ENCODE data around the gene STUB1.

Gene STUB1

GRCh38 chr16:679814-680624 is at the start of gene STUB1:
Gene STUB1, plus strand, starts transcription at chr16:680410. Its CDS starts 116 bp downstream, at chr16:680526.
- peak; percentile 94 for DNase-seq

GRCh38 chr16:630815-631405 is 49.3 kb upstream of the STUB1 start, which contains the start of gene WFIKKN1:
Gene WFIKKN1, plus strand, starts transcription at chr16:630985. Its CDS starts 269 bp downstream, at chr16:631254.
- DNase-seq = no peak

- DNase-seq = no peak
Observed at GRCh38 chr16:631808-632358, 48.3 kb upstream of the STUB1 start.

- DNase-seq = no peak
Observed at GRCh38 chr16:632486-633335, 47.5 kb upstream of the STUB1 start.

GRCh38 chr16:633336-634050 is 46.7 kb upstream of the STUB1 start:
- DNase-seq = no peak

GRCh38 chr16:634051-634670 is 46.0 kb upstream of the STUB1 start:
- DNase-seq = no peak

- DNase-seq = no peak
Observed at GRCh38 chr16:634996-635395, 45.2 kb upstream of the STUB1 start.

GRCh38 chr16:635573-636205 is 44.5 kb upstream of the STUB1 start:
- no peak for DNase-seq

- DNase-seq = peak; percentile 96
Observed at GRCh38 chr16:636206-637080, 43.8 kb upstream of the STUB1 start, which contains the start of gene METTL26. Gene METTL26, minus strand, starts transcription at chr16:636305. Its CDS starts 15 bp downstream, at chr16:636290.

GRCh38 chr16:637081-638018 is 42.9 kb upstream of the STUB1 start:
- DNase-seq = no peak

GRCh38 chr16:638034-638543 is 42.1 kb upstream of the STUB1 start:
- DNase-seq = no peak

GRCh38 chr16:638836-639235 is 41.4 kb upstream of the STUB1 start:
- no peak for DNase-seq

GRCh38 chr16:640614-641013 is 39.6 kb upstream of the STUB1 start:
- no peak for DNase-seq

GRCh38 chr16:641326-642188 is 38.7 kb upstream of the STUB1 start, which contains the start of gene MCRIP2:
Gene MCRIP2, plus strand, starts transcription at chr16:641828. Its CDS starts 164 bp downstream, at chr16:641992.
- DNase-seq = peak; percentile 84

GRCh38 chr16:642189-643049 is 37.8 kb upstream of the STUB1 start:
- DNase-seq = no peak

- DNase-seq = no peak
Observed at GRCh38 chr16:643050-643368, 37.2 kb upstream of the STUB1 start.

- DNase-seq = no peak
Observed at GRCh38 chr16:644556-644955, 35.7 kb upstream of the STUB1 start.
